GM19023 (cell line): ENCODE data around the gene CRLF1.

Experiments
- ATAC-seq: cut with Tn5 transposase; IDR thresholded peaks from one replicate; pipeline ENCODE4 v1.9.1; 2021; ENCODE audit warnings: mild to moderate bottlenecking, moderate library complexity; ENCODE audit not compliant: unreplicated experiment

CRLF1 gene

DNA sequence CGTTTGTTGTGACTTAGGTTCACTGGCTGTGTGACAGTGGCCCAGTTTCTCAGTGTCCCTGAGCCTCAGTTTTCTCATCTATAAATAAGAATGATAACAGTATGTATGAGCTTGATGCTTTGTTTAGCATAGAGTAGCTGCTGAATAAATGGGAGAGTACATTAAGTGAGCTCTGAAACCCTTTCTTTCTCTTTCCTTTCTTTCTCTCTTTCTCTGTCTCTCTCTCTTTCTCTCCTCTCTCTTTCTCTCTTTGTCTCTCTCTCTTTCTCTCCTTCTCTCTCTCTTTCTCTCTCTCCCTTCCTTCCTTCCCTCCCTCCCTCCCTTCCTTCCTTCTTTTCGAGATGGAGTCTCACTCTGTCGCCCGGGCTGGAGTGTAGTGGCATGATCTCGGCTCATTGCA lies 46.9 kb downstream of the CRLF1 start:
- no peak for ATAC-seq

DNA sequence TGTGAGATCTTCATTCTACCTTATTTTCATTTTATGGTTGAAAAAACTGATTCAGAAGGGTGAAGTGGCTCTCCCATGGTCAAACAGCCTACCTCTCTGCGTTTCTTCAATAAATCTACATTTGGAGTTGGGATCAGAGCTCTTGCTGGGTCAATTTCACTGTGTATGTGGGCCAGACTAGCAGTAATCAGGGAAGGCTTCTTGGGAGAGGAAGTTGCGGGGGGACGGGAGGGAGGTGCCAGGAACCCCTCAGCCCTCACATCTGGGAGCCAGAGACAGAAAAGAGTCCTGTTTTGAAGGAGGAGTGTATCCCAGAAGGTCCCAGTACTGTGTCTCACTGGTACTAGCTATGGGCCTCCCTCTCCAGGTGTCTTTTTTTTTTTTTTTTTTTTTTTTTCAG lies 48.0 kb downstream of the CRLF1 start:
- no peak for ATAC-seq

DNA sequence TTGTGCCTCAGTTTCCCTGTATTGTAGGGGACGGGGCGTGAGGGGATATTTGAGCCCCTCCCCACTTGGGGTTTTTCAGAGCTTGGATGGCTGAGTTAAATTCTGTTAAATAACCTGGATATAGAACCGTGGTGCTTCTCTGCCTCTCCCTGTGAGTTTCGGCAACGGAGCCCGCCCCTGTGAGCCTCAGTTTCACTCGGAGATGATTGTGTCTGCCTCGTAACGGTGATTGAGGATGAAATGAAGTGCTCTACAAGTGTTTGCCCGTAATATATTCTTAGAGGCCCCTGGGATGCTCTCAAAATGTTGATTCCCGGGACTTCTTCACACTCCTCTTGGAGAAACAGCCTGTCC lies 48.4 kb downstream of the CRLF1 start:
- ATAC-seq, result no peak

DNA sequence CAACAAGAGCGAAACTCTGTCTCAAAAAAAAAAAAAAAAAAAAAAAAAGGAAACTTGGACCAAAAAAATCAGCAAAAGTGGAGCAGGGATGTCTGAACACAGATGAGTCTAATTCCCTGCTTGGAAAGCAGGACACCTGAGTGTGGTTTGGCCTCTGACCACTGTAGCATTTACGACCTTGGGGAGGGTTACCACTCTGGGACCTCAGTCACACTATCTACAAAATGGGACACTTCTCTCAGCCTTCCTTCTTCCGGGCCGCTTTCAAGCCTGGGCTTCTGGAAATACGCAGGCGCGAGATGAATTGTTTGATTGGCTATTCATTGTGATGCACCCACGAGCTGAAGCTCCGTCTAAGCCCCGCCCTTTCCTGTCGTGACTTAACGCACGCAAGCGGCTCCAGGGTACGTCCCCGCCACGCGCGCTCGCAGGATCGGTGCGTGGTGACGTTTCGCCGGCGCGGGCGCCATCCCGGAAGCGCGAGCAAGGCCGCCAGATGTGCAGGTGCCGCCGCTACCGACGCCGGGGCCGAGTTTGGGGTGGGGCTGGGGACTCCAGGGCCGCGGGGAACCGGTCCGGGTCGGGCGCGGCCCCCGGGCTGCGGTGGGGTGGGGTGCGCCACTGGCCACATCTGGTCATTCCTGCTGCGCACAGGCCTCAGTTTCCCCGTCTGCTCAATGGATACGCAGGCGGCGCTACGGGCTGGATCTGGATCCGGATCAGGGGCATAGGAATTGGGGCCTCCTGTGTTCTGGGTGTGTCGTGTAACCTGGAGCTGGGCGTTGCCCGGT lies 49.0 kb downstream of the CRLF1 start, which contains the start of gene KXD1:
Gene KXD1, plus strand, starts transcription at position 460 of the 791 bp plus-strand sequence. CDS start 4,187 bp downstream, outside the sequence.
- ATAC-seq, result peak; percentile 94

DNA sequence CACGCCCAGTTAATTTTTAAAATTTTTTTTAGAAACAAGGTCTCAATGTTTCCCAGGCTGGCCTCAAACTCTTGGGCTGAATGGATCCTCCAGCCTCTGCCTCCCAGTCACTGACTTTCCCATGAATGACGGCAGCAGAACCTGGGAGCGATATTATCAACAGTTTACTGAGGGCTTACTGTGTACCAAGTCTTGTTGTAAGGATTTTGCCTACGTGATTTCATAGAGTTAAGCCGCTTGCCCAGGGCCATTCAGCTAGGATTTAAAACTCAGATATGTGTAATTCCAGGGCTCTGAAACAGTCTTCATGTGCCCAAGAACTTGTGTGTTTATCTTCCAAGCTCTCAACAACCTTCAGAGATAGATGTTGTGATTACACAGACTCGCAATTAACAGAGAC lies 55.0 kb downstream of the CRLF1 start:
- ATAC-seq, result no peak

DNA sequence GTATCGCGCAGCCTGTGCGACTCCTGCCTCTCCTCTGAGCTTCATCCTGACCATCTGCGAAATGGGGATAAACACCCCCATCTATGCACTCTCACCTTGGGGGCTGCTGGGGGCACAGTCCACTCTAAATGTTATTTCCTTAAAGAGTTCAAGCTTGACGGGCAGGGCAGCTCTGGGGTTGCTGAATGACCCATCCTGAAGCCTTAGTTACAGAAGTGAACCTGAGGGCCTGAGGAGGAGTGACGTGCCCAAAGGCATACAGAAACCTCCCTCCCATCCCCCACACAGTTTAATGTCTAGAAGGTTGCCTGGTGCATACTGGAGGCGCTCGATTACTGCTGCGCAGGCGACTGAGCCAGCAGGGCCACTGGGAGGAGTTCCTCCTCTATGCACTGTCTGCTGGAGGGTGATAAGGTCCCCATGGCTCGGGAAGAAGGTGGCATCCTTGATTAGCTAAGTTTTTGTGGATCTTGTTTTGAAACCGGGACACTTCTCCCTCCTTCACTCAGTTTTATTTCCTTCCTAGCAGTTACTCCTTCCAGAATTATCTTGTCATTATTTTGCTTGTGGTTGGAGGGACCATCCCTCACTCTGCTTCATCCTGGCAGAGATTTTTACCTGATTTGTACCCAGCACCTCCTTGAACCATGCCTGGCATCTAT lies 62.7 kb downstream of the CRLF1 start:
- ATAC-seq, result peak; percentile 47
